ENCODE data around the gene GPC5.

The GPC5 gene

GRCh38 chr13:92312823-92313222 lies 914.4 kb downstream of the GPC5 start:
- DNase-seq = no peak

- DNase-seq = no peak
Observed at GRCh38 chr13:92313382-92313781, 915.0 kb downstream of the GPC5 start.

DNA sequence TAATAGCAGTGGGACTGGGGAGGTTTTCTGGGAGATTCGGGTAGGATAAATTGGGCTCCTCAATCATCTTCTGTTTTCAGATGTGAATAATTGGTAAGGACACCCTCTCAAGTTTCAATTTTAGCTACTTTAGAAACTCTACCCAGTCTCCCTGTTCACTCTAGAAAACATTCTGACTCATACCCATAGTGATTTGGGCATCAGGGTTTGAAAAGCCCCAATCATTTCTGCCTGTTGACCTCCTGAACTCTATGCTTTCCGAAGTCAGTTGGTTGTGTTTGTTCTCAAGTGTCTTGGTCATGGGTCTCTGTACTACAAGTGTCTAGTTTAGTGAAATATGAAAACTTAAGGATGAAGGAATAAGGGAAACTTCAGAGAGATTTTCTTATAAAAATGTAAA lies 916.8 kb downstream of the GPC5 start:
- no peak for DNase-seq

GRCh38 chr13:92316030-92316429 lies 917.6 kb downstream of the GPC5 start:
- no peak for DNase-seq

- no peak for DNase-seq
Observed at GRCh38 chr13:92317066-92317465, 918.6 kb downstream of the GPC5 start.

GRCh38 chr13:92320323-92320722 lies 921.9 kb downstream of the GPC5 start:
- no peak for DNase-seq

DNA sequence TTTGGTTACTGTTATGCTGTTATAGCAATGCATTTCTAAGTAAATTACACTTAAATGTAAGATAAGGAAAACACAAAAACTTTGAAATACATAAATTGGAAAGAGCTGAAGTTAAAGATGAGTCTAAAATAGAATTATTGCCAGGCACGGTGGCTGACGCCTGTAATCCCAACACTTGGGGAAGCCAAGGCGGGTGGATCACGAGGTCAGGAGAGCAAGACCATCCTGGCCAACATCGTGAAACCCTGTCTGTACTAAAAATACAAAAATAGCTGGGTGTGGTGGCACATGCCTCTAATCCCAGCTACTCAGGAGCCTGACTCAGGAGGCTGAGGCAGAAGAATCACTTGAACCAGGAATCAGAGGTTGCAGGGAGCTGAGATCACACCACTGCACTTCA lies 922.8 kb downstream of the GPC5 start:
- no peak for DNase-seq

DNA sequence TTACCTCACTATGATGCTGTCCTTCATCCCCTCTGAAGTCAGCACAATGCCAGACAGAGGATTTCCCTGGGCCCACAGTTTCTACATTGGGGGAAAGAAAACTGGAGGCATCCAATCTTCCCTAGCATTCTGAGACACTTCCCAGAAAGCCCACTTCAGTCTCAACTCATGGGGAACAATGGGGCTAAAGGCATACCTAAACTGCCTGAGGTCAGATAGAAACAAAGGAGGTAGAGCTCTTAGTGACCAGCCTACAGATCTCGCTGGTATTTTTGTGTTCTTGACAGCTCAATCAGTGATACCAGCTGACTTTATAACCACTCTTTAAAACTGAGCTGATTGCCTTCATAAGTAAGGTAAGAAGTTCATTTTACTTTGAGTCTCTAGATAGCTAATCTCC lies 947.2 kb downstream of the GPC5 start:
- DNase-seq = no peak

GRCh38 chr13:92346046-92346445 lies 947.6 kb downstream of the GPC5 start:
- DNase-seq = no peak

GRCh38 chr13:92354583-92354982 lies 956.2 kb downstream of the GPC5 start:
- DNase-seq = no peak

- DNase-seq = no peak
Observed at GRCh38 chr13:92355213-92355612, 956.8 kb downstream of the GPC5 start.

- DNase-seq = no peak
Observed at GRCh38 chr13:92362717-92363116, 964.3 kb downstream of the GPC5 start.

DNA sequence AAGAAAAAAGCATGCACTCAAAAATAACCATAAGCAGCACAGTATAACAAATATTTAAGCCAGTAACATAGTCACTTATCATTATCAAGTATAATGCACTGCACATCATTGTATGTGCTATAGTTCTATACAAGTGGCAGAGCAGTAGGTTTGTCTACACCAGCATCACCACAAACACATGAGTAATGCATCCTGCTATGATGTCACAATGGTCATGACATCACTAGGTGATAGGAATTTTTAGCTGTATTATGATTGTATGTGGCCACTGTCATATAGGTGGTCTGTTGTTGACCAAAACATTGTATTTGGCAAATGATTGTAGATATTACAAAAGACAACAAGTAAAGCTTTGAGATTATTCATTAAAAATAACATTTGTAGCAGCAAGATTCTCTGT lies 967.5 kb downstream of the GPC5 start:
- DNase-seq = no peak

DNA sequence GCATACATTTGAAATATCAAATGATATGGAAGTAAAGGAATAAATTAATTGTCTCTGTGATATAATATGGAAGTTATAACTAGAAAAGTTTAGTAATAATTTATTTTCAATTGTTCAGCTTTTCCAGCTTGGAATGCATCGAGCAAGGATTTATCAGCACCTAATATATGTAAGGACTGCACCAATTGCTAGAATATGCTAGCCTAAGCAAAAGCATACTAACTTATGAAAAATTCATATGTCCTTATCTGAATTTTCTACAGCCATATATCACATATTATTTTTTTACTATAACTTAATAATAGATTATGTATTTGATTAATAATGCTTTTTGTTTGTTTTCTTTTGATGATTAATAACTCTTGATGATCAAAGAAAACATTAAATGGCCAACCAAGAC lies 979.0 kb downstream of the GPC5 start:
- DNase-seq = no peak

DNA sequence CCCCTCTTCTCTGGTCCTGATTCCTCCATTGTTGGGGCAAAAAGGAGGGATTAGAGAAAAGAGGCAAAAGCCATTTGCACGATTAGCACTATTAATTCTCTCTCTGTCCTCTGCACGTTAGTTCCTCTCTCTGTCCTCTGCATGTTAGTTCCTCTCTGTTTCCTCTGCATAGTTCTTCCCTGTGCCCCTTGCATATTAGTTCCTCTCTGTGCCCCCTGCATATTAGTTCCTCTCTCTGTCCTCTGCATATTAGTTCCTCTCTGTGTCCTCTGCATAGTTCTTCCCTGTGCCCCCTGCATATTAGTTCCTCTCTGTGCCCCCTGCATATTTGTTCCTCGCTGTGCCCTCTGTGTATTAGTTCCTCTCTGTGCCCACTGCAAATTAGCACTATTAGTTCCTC lies 981.0 kb downstream of the GPC5 start:
- no peak for DNase-seq

DNA sequence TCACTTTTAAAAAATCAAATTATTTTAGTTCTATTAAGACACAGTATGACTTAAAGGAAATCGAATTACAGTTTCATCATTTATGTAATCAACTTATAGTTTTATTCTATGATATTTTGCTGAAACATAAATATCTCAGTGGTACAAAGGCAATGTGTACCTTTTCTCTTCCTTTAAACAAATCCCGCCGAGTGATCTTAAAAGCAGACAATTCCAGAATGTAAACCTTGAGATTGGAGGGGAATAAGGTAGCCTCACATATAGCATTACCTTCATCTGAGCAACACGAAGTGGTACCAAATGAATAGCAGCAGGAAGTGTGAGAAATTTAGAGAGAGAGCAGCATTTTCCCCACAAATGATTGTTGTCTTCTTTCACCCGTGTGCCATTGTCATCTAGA lies 986.0 kb downstream of the GPC5 start:
- DNase-seq = no peak

- no peak for DNase-seq
Observed at GRCh38 chr13:92387245-92387644, 988.8 kb downstream of the GPC5 start.

DNA sequence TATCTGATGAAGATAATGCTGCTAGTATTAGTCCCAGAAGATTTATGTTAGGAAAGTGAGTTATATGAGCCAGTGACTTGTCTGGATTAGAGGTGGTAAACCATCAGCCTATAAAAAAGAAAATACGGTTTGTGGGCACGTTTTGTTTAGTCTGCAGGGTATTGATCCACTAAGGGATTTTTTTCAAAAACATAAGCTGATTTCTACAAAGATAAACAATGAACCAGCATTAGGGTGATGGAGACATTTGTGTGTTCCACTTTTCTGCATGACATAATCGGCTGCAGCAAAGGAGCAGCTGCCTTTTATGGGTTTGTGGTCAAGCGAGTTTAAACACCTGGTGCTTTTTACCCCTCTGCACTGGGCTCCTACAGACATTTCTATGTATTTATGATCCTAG lies 991.8 kb downstream of the GPC5 start:
- DNase-seq = no peak

GRCh38 chr13:92403606-92404005 lies 1005.2 kb downstream of the GPC5 start:
- DNase-seq = no peak

DNA sequence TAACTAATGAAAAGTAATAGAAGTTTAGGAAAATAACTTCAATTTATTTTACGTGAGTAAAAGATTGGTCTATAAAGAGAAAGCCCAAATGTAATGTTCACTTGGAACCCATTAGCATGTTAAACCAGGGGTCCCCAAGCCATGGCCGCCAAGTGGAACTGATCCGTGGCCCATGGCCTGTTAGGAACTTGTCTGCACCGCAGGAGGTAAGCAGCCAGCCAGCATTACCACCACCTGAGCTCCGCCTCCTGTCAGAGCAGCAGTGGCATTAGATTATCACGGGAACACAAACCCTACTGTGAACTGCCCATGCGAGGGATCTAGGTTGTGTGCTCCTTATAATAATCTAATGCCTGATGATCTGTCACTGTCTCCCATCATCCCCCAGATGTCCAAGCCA lies 1009.4 kb downstream of the GPC5 start:
- no peak for DNase-seq

- no peak for DNase-seq
Observed at GRCh38 chr13:92412481-92412880, 1014.1 kb downstream of the GPC5 start.

DNA sequence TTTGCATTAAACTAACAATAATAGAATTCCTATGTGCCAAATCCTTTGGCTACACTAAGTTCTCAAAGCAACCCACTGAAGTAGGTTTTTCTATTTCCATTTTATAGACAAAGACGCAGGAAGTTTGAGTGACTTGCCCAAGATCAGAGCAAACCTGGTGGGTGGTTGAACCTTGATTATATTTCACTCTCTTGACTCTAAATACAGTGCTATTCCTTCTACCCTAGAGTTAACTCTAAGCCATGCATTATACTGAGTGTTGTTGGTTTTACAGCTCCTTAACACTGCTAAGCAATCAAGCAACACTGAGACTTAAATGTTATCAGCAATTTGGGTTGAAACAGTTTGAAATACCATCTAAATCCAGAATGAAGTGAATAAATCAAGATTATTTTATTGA lies 1014.6 kb downstream of the GPC5 start:
- DNase-seq = no peak

DNA sequence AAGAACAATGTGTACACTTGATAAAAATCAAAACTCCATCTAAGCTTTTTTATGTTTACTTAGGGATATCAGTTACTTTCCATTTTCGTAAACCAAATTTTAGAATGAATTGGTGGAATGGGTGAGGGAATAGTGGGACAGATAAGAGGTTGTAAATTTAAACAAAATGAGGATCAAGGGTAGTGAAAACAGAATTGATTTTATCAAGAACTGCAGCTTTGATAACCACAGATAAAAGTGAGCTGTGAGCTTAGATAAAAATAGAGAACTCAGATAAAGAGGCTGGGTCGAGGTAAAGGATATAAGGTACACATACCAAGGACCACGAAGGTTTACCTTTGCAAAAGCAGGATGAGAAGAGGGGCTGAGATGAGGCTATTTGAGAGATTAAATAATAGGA lies 1015.0 kb downstream of the GPC5 start:
- no peak for DNase-seq

- no peak for DNase-seq
Observed at GRCh38 chr13:92414851-92415250, 1016.4 kb downstream of the GPC5 start.

GRCh38 chr13:92415781-92416180 lies 1017.4 kb downstream of the GPC5 start:
- DNase-seq = no peak

GRCh38 chr13:92418818-92419412 lies 1020.5 kb downstream of the GPC5 start:
- DNase-seq = no peak

Measured in activated CD4-positive, CD25-positive, alpha-beta regulatory T cell treated with anti-CD3 and anti-CD28 coated beads, Interleukin-2, amount 50 U/mL, for 72 hours (primary cell).